Liver (tissue), 9 donors: Measurements from ENCODE around the gene ABCE1. TPM values are rescaled to one million over a fixed set of nuclear protein-coding genes. Genes with fewer than 3 reads are reported as not detected.
"Not testable (repeated sequence)": the region's sequence is repeated elsewhere in the genome, so short reads cannot be mapped to it uniquely, and the experiment has no call there.

Experiments
- DNase-seq: peaks from one replicate; pipeline ENCODE4 v3.0.0-alpha.2; 2017; ENCODE audit warnings: low spot score
- H3K27ac ChIP-seq, 2 donors: one replicate each; pipeline ENCODE4 v1.7.0; 2013; ENCODE audit warnings: inconsistent platforms in 2 of 2, low read length in 2 of 2, control low read depth in 1 of 2, low read depth in 1 of 2, mild to moderate bottlenecking in 1 of 2
- H3K27me3 ChIP-seq, 4 donors: one replicate each; pipeline versions ENCODE4 v1.6.1 to v1.7.0; 2013; ENCODE audit warnings: low read length in 3 of 4, inconsistent platforms in 1 of 4, mild to moderate bottlenecking in 1 of 4, moderate library complexity in 1 of 4; ENCODE audit not compliant: control insufficient read depth in 4 of 4, insufficient read depth in 4 of 4
- H3K36me3 ChIP-seq, 4 donors: one replicate each; pipeline versions ENCODE4 v1.6.1 to v1.7.0; 2013; ENCODE audit warnings: low read length in 3 of 4, mild to moderate bottlenecking in 3 of 4, low read depth in 1 of 4, moderate library complexity in 1 of 4; ENCODE audit not compliant: control insufficient read depth in 4 of 4, insufficient read depth in 3 of 4
- H3K4me1 ChIP-seq, 4 donors: one replicate each; pipeline versions ENCODE4 v1.6.1 to v1.7.0; 2013; ENCODE audit warnings: low read length in 3 of 4, mild to moderate bottlenecking in 3 of 4, moderate library complexity in 1 of 4; ENCODE audit not compliant: control insufficient read depth in 4 of 4, insufficient read depth in 4 of 4
- H3K4me3 ChIP-seq, 3 donors: one replicate each; pipeline versions ENCODE4 v1.6.1 to v1.7.0; 2013; ENCODE audit warnings: low read length in 3 of 3, control low read depth in 1 of 3, low read depth in 1 of 3, mild to moderate bottlenecking in 1 of 3
- H3K9ac ChIP-seq, 2 donors: one replicate each; pipeline ENCODE4 v1.7.0; 2013; ENCODE audit warnings: low read length in 2 of 2, mild to moderate bottlenecking in 2 of 2, moderate library complexity in 2 of 2, control low read depth in 1 of 2, low read depth in 1 of 2
- H3K9me3 ChIP-seq, 4 donors: one replicate each; pipeline versions ENCODE4 v1.6.1 to v1.7.0; 2013; ENCODE audit warnings: low read length in 3 of 4; ENCODE audit not compliant: control insufficient read depth in 4 of 4
- ATF3 ChIP-seq: IDR thresholded peaks from 2 replicates; pipeline ENCODE4 v1.6.1; 2016; ENCODE audit warnings: antibody characterized with exemption
- CTCF ChIP-seq: fragments of 150-350 bp; IDR thresholded peaks from 2 replicates; pipeline ENCODE4 v1.5.1; 2017; ENCODE audit warnings: improper control_type of control experiment, low read depth, low read length; ENCODE audit not compliant: missing input control
- EGR1 ChIP-seq, 2 donors: IDR thresholded peaks; 2 replicates each; pipeline ENCODE4 v1.6.1; 2016 to 2018; ENCODE audit warnings: antibody characterized with exemption in 2 of 2, low read depth in 2 of 2
- FOXA1 ChIP-seq: IDR thresholded peaks from 2 replicates; pipeline ENCODE4 v1.6.1; 2016; ENCODE audit warnings: antibody characterized with exemption
- FOXA2 ChIP-seq: IDR thresholded peaks from 2 replicates; pipeline ENCODE4 v1.6.1; 2016; ENCODE audit warnings: antibody characterized with exemption
- HNF4A ChIP-seq, 2 donors: conservative IDR thresholded peaks; 2 replicates each; pipeline ENCODE4 v1.6.1; 2016; ENCODE audit warnings: antibody characterized with exemption in 2 of 2, mild to moderate bottlenecking in 2 of 2
- HNF4G ChIP-seq: IDR thresholded peaks from 2 replicates; pipeline ENCODE4 v1.6.1; 2016; ENCODE audit warnings: antibody characterized with exemption
- JUND ChIP-seq, 2 donors: IDR thresholded peaks; 2 replicates each; pipeline ENCODE4 v1.6.1; 2016; ENCODE audit warnings: antibody characterized with exemption in 2 of 2
- MAX ChIP-seq: IDR thresholded peaks from 2 replicates; pipeline ENCODE4 v1.6.1; 2016; ENCODE audit warnings: antibody characterized with exemption
- NR2F2 ChIP-seq: IDR thresholded peaks from 2 replicates; pipeline ENCODE4 v1.6.1; 2016; ENCODE audit warnings: antibody characterized with exemption
- RAD21 ChIP-seq, 2 donors: IDR thresholded peaks; 2 replicates each; pipeline ENCODE4 v1.6.1; 2016; ENCODE audit warnings: antibody characterized with exemption in 2 of 2, mild to moderate bottlenecking in 2 of 2
- REST ChIP-seq: IDR thresholded peaks from 2 replicates; pipeline ENCODE4 v1.6.1; 2016; ENCODE audit warnings: antibody characterized with exemption, mild to moderate bottlenecking
- RXRA ChIP-seq, 2 donors: IDR thresholded peaks; 2 replicates each; pipeline ENCODE4 v1.6.1; 2017 to 2018; ENCODE audit warnings: antibody characterized with exemption in 2 of 2, mild to moderate bottlenecking in 1 of 2
- SP1 ChIP-seq: IDR thresholded peaks from 2 replicates; pipeline ENCODE4 v1.6.1; 2018; ENCODE audit warnings: antibody characterized with exemption, mild to moderate bottlenecking
- YY1 ChIP-seq: IDR thresholded peaks from 2 replicates; pipeline ENCODE4 v1.6.1; 2016; ENCODE audit warnings: antibody characterized with exemption, mild to moderate bottlenecking
- WGBS: extraction: QIAGEN DNeasy Blood & Tissue Kit; methylation state at CpG from one replicate; pipeline ENCODE4 v1.1.7; 2013; 5-methylcytosine and 5-hydroxymethylcytosine counted together
- polyA plus RNA-seq, 2 donors: library from polyadenylated mRNA; stranded (reverse) in 1 of 2; unstranded in 1 of 2; fragments of 200-250 nt in 1 of 2; fragments of >200 nt in 1 of 2; fragmentation: Nextera tagmentation in 1 of 2; extraction: Ambion mirVana in 1 of 2; gene quantifications; one replicate each; pipeline versions ENCODE4 v1.2.1 to v1.2.3, GENCODE V29; 2013 to 2015
- total RNA-seq, 2 donors: library from RNA; depleted of rRNA; stranded (reverse); fragments of >200 nt; gene quantifications; one replicate each; pipeline ENCODE4 v1.2.3, GENCODE V29; 2014
- TF ChIP-seq, protein P1 (sequence below): IDR thresholded peaks from 2 replicates; pipeline ENCODE4 v1.6.1; 2016; ENCODE audit warnings: antibody characterized with exemption
- donor health status: healthy.
- donor health status: healthy.
- donor health status: healthy.
- donor health status: healthy.
- donor health status: healthy.

The ABCE1 gene
- total and polyA plus RNA-seq, 4 donors, result 12.7 to 59.8 (median 31.0) TPM

DNA sequence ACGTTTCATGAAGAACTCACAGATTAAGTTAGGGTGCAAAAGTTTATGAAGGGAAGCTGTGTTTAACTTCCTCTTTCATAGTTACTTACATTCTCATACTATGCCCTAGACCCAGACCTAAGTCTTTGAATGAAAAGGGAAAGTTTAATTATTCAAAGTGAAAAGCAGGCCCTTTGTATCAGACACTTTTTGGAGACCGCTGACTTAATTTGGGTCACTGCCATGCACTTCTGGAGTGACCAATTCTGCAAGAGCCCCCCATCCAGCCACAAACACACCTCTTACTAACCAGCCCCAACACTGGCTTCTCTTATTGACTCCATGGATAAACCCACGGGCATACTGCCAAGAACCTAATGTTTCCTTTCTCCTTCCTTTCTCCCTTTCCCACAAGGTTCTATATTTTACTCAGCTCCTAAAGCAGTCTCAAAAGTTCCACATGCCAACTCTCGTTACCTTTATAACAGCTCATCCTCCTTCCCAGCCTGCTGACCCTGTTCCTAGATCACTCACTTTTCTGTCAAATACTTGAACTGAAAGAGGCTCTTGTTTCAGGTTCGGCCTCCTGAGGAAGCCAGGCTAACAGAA is 34.5 kb downstream of the ABCE1 start:
- Histone ChIP-seq H3K4me1 (peaks cover 0 to 3% (median 0%) of the 10 kb centered on the region in 4 donors), H3K27ac (no peak overlapping the region), H3K36me3 (peaks cover 2 to 12% (median 7%) of the 10 kb centered on the region in 4 donors), H3K27me3 (no peaks in the 10 kb centered on the region), H3K9me3 (no peaks in the 10 kb centered on the region), H3K9ac (no peak overlapping the region), H3K4me3 (no peak overlapping the region)
- TF ChIP-seq FOXA1 (no peak), NR2F2 (no peak), HNF4A (conservative IDR thresholded peaks at IDR 0.05) (no peak), RXRA (IDR thresholded peaks at IDR 0.05) (no peak), JUND (IDR thresholded peaks at IDR 0.05) (no peak), ATF3 (no peak), SP1 (no peak), REST (no peak), FOXA2 (no peak), HNF4G (no peak), YY1 (no peak), RAD21 (IDR thresholded peaks at IDR 0.05) (no peak), MAX (no peak), EGR1 (IDR thresholded peaks at IDR 0.05; ENCODE audit: low read depth in 2 of 2) (no peak), CTCF (no peak)
- TF ChIP-seq, protein P1, sequence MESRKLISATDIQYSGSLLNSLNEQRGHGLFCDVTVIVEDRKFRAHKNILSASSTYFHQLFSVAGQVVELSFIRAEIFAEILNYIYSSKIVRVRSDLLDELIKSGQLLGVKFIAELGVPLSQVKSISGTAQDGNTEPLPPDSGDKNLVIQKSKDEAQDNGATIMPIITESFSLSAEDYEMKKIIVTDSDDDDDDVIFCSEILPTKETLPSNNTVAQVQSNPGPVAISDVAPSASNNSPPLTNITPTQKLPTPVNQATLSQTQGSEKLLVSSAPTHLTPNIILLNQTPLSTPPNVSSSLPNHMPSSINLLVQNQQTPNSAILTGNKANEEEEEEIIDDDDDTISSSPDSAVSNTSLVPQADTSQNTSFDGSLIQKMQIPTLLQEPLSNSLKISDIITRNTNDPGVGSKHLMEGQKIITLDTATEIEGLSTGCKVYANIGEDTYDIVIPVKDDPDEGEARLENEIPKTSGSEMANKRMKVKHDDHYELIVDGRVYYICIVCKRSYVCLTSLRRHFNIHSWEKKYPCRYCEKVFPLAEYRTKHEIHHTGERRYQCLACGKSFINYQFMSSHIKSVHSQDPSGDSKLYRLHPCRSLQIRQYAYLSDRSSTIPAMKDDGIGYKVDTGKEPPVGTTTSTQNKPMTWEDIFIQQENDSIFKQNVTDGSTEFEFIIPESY, result no peak
- DNase-seq, result no peak
- 71% methylated on average over 5 of the region's 5 CpGs for WGBS

GRCh38 chr4:145136219-145136618 is 38.1 kb downstream of the ABCE1 start:
- DNase-seq, H3K27me3 ChIP-seq: not testable (repeated sequence)
- 67% methylated on average over 1 of the region's 1 CpG for WGBS

More at GRCh38 chr4:145136219-145136618, 38.1 kb downstream of the ABCE1 start:
- not testable (repeated sequence) for H3K9me3 ChIP-seq, H3K4me1 ChIP-seq, H3K4me3 ChIP-seq, H3K9ac ChIP-seq, H3K27ac ChIP-seq
- peaks cover 3 to 36% (median 27%) of the 10 kb centered on the region in 4 donors for H3K36me3 ChIP-seq
